ENCODE data around the gene RNF212.
"Not testable (repeated sequence)": the region's sequence is repeated elsewhere in the genome, so short reads cannot be mapped to it uniquely, and the experiment has no call there.

DNA sequence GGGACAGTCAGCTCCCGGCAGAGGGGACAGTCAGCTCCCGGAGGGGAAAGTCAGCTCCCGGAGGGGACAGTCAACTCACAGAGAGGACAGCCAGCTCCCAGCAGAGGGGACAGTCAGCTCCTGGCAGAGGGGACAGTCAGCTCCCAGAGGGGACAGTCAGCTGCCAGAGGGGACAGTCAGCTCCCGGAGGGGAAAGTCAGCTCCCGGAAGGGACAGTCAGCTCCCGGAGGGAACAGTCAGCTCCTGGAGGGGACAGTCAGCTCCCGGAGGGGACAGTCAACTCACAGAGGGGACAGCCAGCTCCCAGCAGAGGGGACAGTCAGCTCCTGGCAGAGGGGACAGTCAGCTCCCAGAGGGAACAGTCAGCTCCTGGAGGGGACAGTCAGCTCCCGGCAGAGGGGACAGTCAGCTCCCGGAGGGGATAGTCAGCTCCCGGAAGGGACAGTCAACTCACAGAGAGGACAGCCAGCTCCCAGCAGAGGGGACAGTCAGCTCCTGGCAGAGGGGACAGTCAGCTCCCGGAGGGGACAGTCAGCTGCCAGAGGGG lies 58.6 kb downstream of the RNF212 start:
- TF ChIP-seq POLR2A, SPI1, POLR2AphosphoS5 (IDR thresholded peaks at IDR 0.05; ENCODE audit: low read depth, low read length): not testable (repeated sequence)

Measured in GM12891 (cell line).